ENCODE results near the gene HOOK1.

DNA sequence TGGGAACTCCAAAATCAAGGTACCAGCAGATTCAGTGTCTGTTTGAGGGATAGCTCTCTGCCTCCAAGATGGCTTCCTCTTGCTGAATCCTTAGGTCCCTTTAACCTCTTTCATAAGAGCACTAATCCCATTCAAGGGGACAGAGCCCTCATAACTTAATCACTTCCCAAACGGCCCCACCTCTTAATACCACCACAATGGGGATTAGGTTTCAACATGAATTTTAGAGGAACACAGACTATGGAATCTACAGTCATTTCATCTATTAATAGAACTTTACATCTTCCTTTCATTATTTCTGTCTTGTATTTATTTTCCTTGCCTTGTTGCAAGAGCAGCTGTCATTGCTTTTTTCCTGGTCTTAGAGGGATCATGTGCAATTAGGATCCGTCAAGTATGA is 30.3 kb downstream of the HOOK1 start:
- TF ChIP-seq CTCF (optimal IDR thresholded peaks at IDR 0.05 in 1 of 3, IDR thresholded peaks at IDR 0.05 in 1 of 3, conservative IDR thresholded peaks at IDR 0.05 in 1 of 3; ENCODE audit: extremely low read depth in 1 of 3, insufficient read depth in 2 of 3, low read length in 3 of 3) (no peak), EZH2 (IDR thresholded peaks at IDR 0.05; ENCODE audit: low read length) (no peak)

Data from keratinocyte (primary cell).